Stimulated activated CD8-positive, alpha-beta memory T cell treated with anti-CD3 and anti-CD28 coated beads, Interleukin-15, amount 100 ng/mL, for 1 hour (primary cell): ENCODE measurements around the gene COL25A1.

Source experiments
- DNase-seq: peaks from one replicate; pipeline ENCODE4 v3.0.0-alpha.2; 2020; ENCODE audit warnings: low read depth

The COL25A1 gene

GRCh38 chr4:109302361-109303139 is at the start of gene COL25A1:
TSS of gene COL25A1 (minus strand) at chr4:109302658.
- no peak for DNase-seq

- DNase-seq, result no peak
These were observed 47.7 kb upstream of the COL25A1 start for GRCh38 chr4:109350121-109350520.

- DNase-seq, result no peak
These were observed 32.0 kb upstream of the COL25A1 start for GRCh38 chr4:109334129-109335105.

DNA sequence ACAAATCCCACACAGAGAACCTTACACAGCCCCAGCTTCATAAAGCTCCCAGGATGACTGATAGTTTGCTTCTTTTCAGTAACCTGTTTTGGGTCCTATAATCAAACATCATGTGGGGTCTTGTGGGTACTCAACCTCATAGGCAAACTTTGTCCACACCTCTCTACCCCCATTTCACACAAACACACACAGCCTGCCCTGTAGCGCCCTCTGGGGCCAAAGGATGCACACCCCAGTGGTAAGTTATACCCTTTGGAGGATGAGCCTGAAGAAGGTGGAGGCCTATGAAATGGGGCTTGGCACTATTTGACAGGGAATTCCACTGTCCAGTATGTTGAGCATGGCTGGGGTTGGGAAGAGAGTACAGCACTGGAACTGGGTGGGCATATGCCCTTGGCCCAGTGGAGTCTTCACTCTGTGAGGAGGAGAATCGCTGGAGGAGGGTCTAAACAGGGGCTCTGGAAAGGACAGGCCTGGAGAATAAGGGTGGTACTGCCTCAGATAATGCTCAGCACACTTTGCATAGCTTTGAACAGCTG is 30.5 kb upstream of the COL25A1 start:
- DNase-seq, result no peak

GRCh38 chr4:109327641-109328040 is 25.2 kb upstream of the COL25A1 start:
- DNase-seq, result no peak

GRCh38 chr4:109325698-109326097 is 23.2 kb upstream of the COL25A1 start:
- no peak for DNase-seq

DNA sequence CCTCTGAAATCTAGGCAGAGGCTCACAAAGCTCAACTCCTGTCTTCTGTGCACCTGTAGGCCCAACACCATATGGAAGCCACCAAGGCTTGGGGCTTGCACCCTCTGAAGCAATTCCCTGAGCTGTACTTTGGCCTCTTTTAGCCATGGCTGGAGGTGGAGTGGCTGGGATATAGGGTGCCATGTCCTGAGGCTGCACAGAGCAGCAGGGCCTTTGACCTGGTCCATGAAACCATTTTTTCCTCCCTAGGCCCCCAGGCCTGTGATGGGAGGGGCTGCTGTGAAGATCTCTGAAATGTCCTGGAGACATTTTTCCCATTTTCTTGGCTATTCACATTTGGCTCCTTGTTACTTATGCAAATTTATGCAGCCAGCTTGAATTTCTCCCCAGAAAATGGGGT is 20.9 kb upstream of the COL25A1 start:
- no peak for DNase-seq

DNA sequence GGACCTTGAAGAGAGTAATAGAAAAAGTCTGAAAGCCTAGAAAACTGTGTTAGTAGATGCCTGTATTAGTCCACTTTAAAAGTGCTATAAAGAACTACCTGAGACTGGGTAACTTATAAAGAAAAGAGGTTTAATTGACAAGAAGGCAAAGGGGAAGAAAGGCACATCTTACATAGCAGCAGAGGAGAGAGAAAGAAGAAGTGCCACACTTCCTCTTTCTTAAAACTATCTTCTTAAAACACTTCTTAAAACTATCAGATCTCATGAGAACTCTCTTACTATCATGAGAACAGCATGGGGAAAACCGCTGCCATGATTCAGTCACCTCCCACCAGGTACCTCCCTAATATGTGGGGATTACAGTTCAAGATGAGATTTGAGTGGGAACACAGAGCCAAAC is 18.8 kb upstream of the COL25A1 start:
- DNase-seq, result no peak

- DNase-seq, result no peak
These were observed 17.2 kb upstream of the COL25A1 start for GRCh38 chr4:109319684-109320083.

GRCh38 chr4:109319156-109319555 is 16.7 kb upstream of the COL25A1 start:
- no peak for DNase-seq

- no peak for DNase-seq
These were observed 13.4 kb upstream of the COL25A1 start for GRCh38 chr4:109315818-109316217.

DNA sequence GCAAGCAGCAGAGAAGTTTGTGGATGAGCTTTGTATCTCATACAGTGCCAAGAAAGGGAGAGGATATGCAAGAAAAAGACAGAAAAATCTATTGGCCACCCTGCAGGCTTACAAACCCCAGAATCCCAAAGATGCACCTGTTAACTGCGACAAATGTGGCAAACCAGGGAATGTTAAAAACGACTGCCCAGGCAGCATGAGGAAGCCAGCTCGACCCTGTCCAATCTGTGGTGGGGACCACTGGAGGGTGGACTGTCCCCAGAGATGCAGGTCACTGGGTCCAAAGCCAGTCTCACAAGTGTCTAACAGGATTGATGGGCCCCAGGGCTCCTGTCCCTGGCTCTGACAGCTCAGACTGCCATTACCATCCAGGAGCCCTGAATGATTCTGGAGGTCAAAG is 12.9 kb upstream of the COL25A1 start:
- DNase-seq, result no peak

GRCh38 chr4:109313168-109314133 is 11.0 kb upstream of the COL25A1 start:
- DNase-seq, result no peak

GRCh38 chr4:109303140-109303496 is 660 bp upstream of the COL25A1 start:
- no peak for DNase-seq

GRCh38 chr4:109301651-109302360 is 652 bp downstream of the COL25A1 start:
- DNase-seq, result no peak

- no peak for DNase-seq
These were observed 4.0 kb downstream of the COL25A1 start for GRCh38 chr4:109298279-109299010.

DNA sequence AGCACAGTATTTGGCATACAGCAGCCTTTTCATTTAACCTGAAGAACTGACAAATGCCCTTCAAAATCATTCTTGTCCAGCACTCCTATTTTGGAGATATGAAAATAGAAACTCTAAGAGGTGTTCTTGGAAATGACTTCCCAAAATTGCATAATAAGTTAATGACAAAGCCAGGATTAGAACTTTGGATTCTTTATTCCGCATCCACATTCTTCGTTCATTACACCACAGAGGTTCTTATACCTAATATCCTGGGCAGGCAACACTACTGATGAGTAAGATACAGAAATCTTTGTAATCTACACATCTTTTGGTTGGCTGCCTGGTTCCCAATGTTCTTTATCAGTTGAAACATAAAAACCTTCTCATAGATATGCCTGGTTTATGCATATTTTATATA is 5.9 kb downstream of the COL25A1 start:
- DNase-seq, result no peak

GRCh38 chr4:109295081-109295480 is 7.4 kb downstream of the COL25A1 start:
- DNase-seq, result no peak

DNA sequence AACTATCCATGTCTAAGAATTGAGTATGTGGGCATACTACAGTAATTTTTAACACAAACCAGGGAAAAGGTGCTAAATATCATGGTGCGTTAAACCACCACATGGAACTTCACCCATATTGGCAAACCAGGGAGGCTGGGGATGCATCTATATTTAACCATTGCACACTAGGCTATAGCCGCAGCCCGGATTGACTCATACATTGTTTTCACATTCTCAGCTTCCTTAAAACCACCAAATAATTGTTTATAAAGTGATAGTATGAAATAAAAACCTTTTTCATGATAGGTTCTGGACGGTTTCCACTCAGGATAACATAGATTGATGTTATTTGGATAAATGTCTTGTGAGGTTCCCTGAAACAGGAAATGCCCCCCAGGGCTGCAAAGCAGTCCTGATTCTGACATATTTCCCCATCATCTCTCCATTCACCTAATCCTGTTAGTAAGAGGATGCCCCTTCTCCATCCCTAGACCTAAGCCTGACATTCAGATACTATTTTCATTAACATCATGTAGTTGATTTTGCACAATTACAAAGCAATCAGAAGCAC is 7.9 kb downstream of the COL25A1 start:
- no peak for DNase-seq

GRCh38 chr4:109294006-109294405 is 8.5 kb downstream of the COL25A1 start:
- DNase-seq, result no peak
